K562 (cell line): ENCODE measurements around the gene PDE6C. TPM values are rescaled to one million over a fixed set of nuclear protein-coding genes. Genes with fewer than 3 reads are reported as not detected.

Experiments
- ATAC-seq: fragments of 200-7000 bp; cut with Tn5 transposase; 3 replicates; pipeline ENCODE4 v1.9.1; 2020; ENCODE audit warnings: moderate library complexity
- BruUV-seq: library from RNA; stranded (reverse); fragments of 400-500 nt; replicated peaks from 2 replicates; lab custom pipeline; 2021; lab: Mats Ljungman, UMichigan
- CTCF ChIA-PET: fragments of 300-600 bp; formaldehyde crosslinking; extraction: SDS; loops from one replicate; lab custom pipeline; 2021; ENCODE audit warnings: low intra/inter-chr PET ratio; lab: Yijun Ruan, JAX
- POLR2A ChIA-PET: fragments of 300-600, 350-650 bp; sonication (Branson Sonifier 250); formaldehyde crosslinking; extraction: SDS; loops from one replicate; lab custom pipeline; 2021; ENCODE audit warnings: antibody characterized with exemption, inconsistent platforms; lab: Yijun Ruan, JAX
- DNase-seq, 4 experiments: peaks; one replicate each; pipeline versions ENCODE4 v3.0.0 to v3.0.0-alpha.2; 2011 to 2018; ENCODE audit warnings: low spot score in 3 of 4, mixed read lengths in 3 of 4; ENCODE audit errors: extremely low read depth in 1 of 4
- FAIRE-seq: peaks from 2 replicates; lab custom pipeline; 2011; peaks lifted over from hg19 to GRCh38; lab: Jason Lieb, UNC
- H2AFZ ChIP-seq: 2 replicates; pipeline ENCODE4 v1.6.0; 2011; ENCODE audit warnings: low read depth, low read length, control low read depth, inconsistent platforms
- H3K27ac ChIP-seq: fragments of 200-600 bp; 3 replicates; pipeline ENCODE4 v1.8.0; 2011; ENCODE audit warnings: low read depth, mild to moderate bottlenecking, control low read depth, inconsistent platforms, low read length, moderate library complexity, mixed read lengths; ENCODE audit errors: extremely low read depth
- H3K27me3 ChIP-seq, 2 experiments: fragments of 300-600 bp in 1 of 2; 2 replicates in 1 of 2; 3 replicates in 1 of 2; pipeline versions ENCODE4 v1.6.0 to v1.8.0; 2011; ENCODE audit warnings: inconsistent platforms in 2 of 2, low read length in 2 of 2, mild to moderate bottlenecking in 1 of 2, mixed read lengths in 1 of 2, moderate library complexity in 1 of 2; ENCODE audit not compliant: control insufficient read depth in 2 of 2, insufficient read depth in 2 of 2
- H3K36me3 ChIP-seq: fragments of 300-600 bp; 3 replicates; pipeline ENCODE4 v1.8.0; 2011; ENCODE audit warnings: mild to moderate bottlenecking, low read length, inconsistent platforms; ENCODE audit not compliant: control insufficient read depth, insufficient read depth
- H3K4me1 ChIP-seq, 2 experiments: fragments of 200-600 bp in 1 of 2; replicated peaks in 1 of 2; 2 replicates in 1 of 2; 3 replicates in 1 of 2; pipeline versions ENCODE4 v1.5.1 to v1.8.0; 2011; ENCODE audit warnings: inconsistent platforms in 2 of 2, low read length in 2 of 2, mild to moderate bottlenecking in 1 of 2, mixed read lengths in 1 of 2, moderate library complexity in 1 of 2; ENCODE audit not compliant: control insufficient read depth in 2 of 2, insufficient read depth in 2 of 2
- H3K4me2 ChIP-seq: 2 replicates; pipeline ENCODE4 v1.6.1; 2011; ENCODE audit warnings: low read length, control low read depth, inconsistent platforms, mixed read lengths; ENCODE audit not compliant: insufficient read depth
- H3K4me3 ChIP-seq: fragments of 200-600 bp; sonication (generic), shearing (Covaris generic); 2 replicates; pipeline ENCODE4 v1.5.1; 2016; ENCODE audit warnings: control low read depth, inconsistent platforms
- H3K79me2 ChIP-seq: fragments of 200-600 bp; 3 replicates; pipeline ENCODE4 v1.8.0; 2011; ENCODE audit warnings: low read length, inconsistent platforms; ENCODE audit not compliant: control insufficient read depth, insufficient read depth
- H3K9ac ChIP-seq, 2 experiments: 2 replicates each; pipeline versions ENCODE4 v1.6.0 to v1.6.1; 2011; ENCODE audit warnings: low read depth in 2 of 2, low read length in 2 of 2, control low read depth in 1 of 2, inconsistent platforms in 1 of 2, mild to moderate bottlenecking in 1 of 2, mixed read lengths in 1 of 2; ENCODE audit not compliant: insufficient read depth in 1 of 2
- H3K9me1 ChIP-seq: one replicate; pipeline ENCODE4 v1.6.0; 2011; ENCODE audit warnings: inconsistent platforms, mild to moderate bottlenecking, low read length, moderate library complexity; ENCODE audit not compliant: control insufficient read depth, insufficient read depth
- H3K9me3 ChIP-seq: replicated peaks from 2 replicates; pipeline ENCODE4 v1.5.1; 2011; ENCODE audit warnings: low read depth, low read length, inconsistent platforms; ENCODE audit not compliant: control insufficient read depth, insufficient read depth
- H4K20me1 ChIP-seq: replicated peaks from 2 replicates; pipeline ENCODE4 v1.6.1; 2011; ENCODE audit warnings: low read length, inconsistent platforms, mixed read lengths; ENCODE audit not compliant: control insufficient read depth, insufficient read depth
- AFF4 ChIP-seq: sonication (generic); formaldehyde crosslinking; IDR thresholded peaks from 2 replicates; pipeline ENCODE4 v1.8.0; 2023; ENCODE audit warnings: mild to moderate bottlenecking, missing genetic modification reagents
- ELF2 ChIP-seq: fragments of 250-450 bp; sonication (Bioruptor Pico); IDR thresholded peaks from 2 replicates; pipeline ENCODE4 v1.5.0; 2021; ENCODE audit warnings: mild to moderate bottlenecking
- HDGF ChIP-seq: fragments of 450-650 bp; IDR thresholded peaks from 2 replicates; pipeline ENCODE4 v1.6.1; 2016
- HOMEZ ChIP-seq: fragments of 250-450 bp; sonication (Bioruptor Pico); IDR thresholded peaks from 2 replicates; pipeline ENCODE4 v1.4.0; 2020; ENCODE audit warnings: mild to moderate bottlenecking, moderate library complexity
- MCM5 ChIP-seq: fragments of 450-650 bp; IDR thresholded peaks from 2 replicates; pipeline ENCODE4 v1.6.1; 2016; ENCODE audit warnings: low read depth
- NR3C1 ChIP-seq: sonication (generic); formaldehyde crosslinking; IDR thresholded peaks from 2 replicates; pipeline ENCODE4 v1.8.1; 2022; ENCODE audit warnings: missing genetic modification reagents
- NRF1 ChIP-seq, 2 experiments: fragments of 450-650 bp; IDR thresholded peaks in 1 of 2; conservative IDR thresholded peaks in 1 of 2; 2 replicates each; pipeline ENCODE4 v1.6.1; 2014; ENCODE audit warnings: mild to moderate bottlenecking in 2 of 2
- PPARD ChIP-seq: fragments of 250-450 bp; sonication (Bioruptor Pico); IDR thresholded peaks from 2 replicates; pipeline ENCODE4 v1.8.0; 2022; ENCODE audit warnings: inconsistent platforms, mild to moderate bottlenecking, moderate library complexity
- RFX5 ChIP-seq: IDR thresholded peaks from 2 replicates; pipeline ENCODE4 v1.6.1; 2011; ENCODE audit warnings: low read depth, mild to moderate bottlenecking, improper control_type of control experiment, low read length
- SNAPC5 ChIP-seq: fragments of 250-450 bp; sonication (Bioruptor Pico); IDR thresholded peaks from 2 replicates; pipeline ENCODE4 v1.8.0; 2021; ENCODE audit warnings: moderate library complexity, mild to moderate bottlenecking, inconsistent platforms
- ZKSCAN8 ChIP-seq: fragments of 200-800 bp; sonication (Bioruptor generic); IDR thresholded peaks from 2 replicates; pipeline ENCODE4 v1.6.1; 2016; ENCODE audit warnings: missing genetic modification characterization, missing compliant biosample characterization
- WGBS: fragments of 100-300 bp; shearing (Covaris generic); methylation state at CpG from one replicate; pipeline ENCODE4 v1.1.6; 2016; ENCODE audit warnings: low coverage, mixed read lengths; ENCODE audit not compliant: insufficient coverage; ENCODE audit errors: missing lambda C conversion rate; 5-methylcytosine and 5-hydroxymethylcytosine counted together
- in situ Hi-C: fragments of 300-500 bp; cut with MboI; formaldehyde crosslinking; loops from 4 replicates; pipeline ENCODE4 v1.15.0; 2018; ENCODE audit warnings: inconsistent platforms, mixed read lengths
- intact Hi-C: fragments of 100-400 bp; cut with micrococcal nuclease; formaldehyde crosslinking; loops from 2 replicates; pipeline ENCODE4 v1.14.2; 2022
- polyA plus RNA-seq, 8 experiments: library from polyadenylated mRNA; depleted of rRNA in 4 of 8; stranded (reverse) in 5 of 8; unstranded in 3 of 8; fragments of >200 nt; fragmentation: Nextera tagmentation in 2 of 8; fragmentation: Illumina TruSeq in 1 of 8; extraction: Ambion mirVana in 2 of 8; extraction: Trizol in 1 of 8; gene quantifications; 2 replicates each; pipeline versions ENCODE4 v1.2.1 to v1.2.3, GENCODE V29; 2011 to 2014; ENCODE audit warnings: inconsistent platforms in 1 of 8, missing spikeins in 1 of 8
- total RNA-seq, 7 experiments: library from RNA; depleted of rRNA in 6 of 7; stranded (reverse); fragments of >200 nt in 6 of 7; fragmentation: Illumina TruSeq in 2 of 7; extraction: Trizol in 2 of 7; gene quantifications; 2 replicates each; pipeline versions ENCODE4 v1.2.1 to v1.2.3, GENCODE V29; 2011 to 2021; ENCODE audit warnings: low replicate concordance in 1 of 7

Gene PDE6C
- total and polyA plus RNA-seq, 9 of the 15 experiments (the other 6 are each of a cell fraction or from before 2014, with no cell fraction given): not detected

GRCh38 chr10:93702210-93703001 is 90.1 kb downstream of the PDE6C start, which contains the start of gene FRA10AC1 (continued):
- TF ChIP-seq SNAPC5 (CRISPR knock-in tag) (no peak), HDGF (no peak), MCM5 (no peak), ELF2 (no peak; the same call in 1 of the 2 replicates)
- TF ChIP-seq, all 486 proteins: peak for 138

GRCh38 chr10:93703066-93703465 is 90.7 kb downstream of the PDE6C start:
- 0 out of 5 replicates have a peak, but pooled peaks cover 0 to 2% of the 10 kb centered on the region in 2 experiments for H3K27me3 ChIP-seq
- ChIA-PET POLR2A (interaction anchor here (1.0 kb wide), 1 partner anchor 23 kb away, joined by 6 read pairs; no protein-coding TSS in a partner anchor), CTCF (interaction anchor here (1.0 kb wide), 1 partner anchor 113 kb away, joined by 3 read pairs; no protein-coding TSS in a partner anchor)
- no peaks in the 10 kb centered on the region for H3K9me1 ChIP-seq
- H3K9ac ChIP-seq: peak overlapping the region; percentile 53 to 91; a peak in 3 of 4 replicates
- H3K4me3 ChIP-seq: peak overlapping the region; percentile 64
- WGBS: 9% methylated on average over 10 of the region's 12 CpGs
- DNase-seq: no peak
- no peaks in the 10 kb centered on the region for H4K20me1 ChIP-seq
- in situ Hi-C loops (no loop called here), intact Hi-C loops (loop anchor here (2.0 kb wide), 1 partner anchor 114 kb away; no protein-coding TSS in a partner anchor)
- ATAC-seq: no peak
- BruUV-seq: no TSS peak
- peaks cover 11% of the 10 kb centered on the region; the same call in 1 of the 3 replicates for H3K36me3 ChIP-seq
- peak overlapping the region; percentile 99 for H2AFZ ChIP-seq
- peaks cover 5% of the 10 kb centered on the region; the same call in 2 of the 3 replicates for H3K79me2 ChIP-seq
- peaks cover 0 to 2% of the 10 kb centered on the region in 2 experiments; a peak in 1 of 5 replicates for H3K4me1 ChIP-seq
- no peak for FAIRE-seq
- peak overlapping the region; percentile 90 for H3K4me2 ChIP-seq
- H3K27ac ChIP-seq: no peak overlapping the region
- no peaks in the 10 kb centered on the region for H3K9me3 ChIP-seq
- no peak for TF ChIP-seq HOMEZ
- TF ChIP-seq ZKSCAN8 (CRISPR knock-in tag): no peak
- no peak for TF ChIP-seq NR3C1 (CRISPR knock-in tag)
- TF ChIP-seq PPARD: no peak
- no peak for TF ChIP-seq NRF1 (conservative IDR thresholded peaks at IDR 0.05 in 1 of 2, IDR thresholded peaks at IDR 0.05 in 1 of 2)
- TF ChIP-seq AFF4 (CRISPR knock-in tag): no peak
- no peak for TF ChIP-seq RFX5
